Measurements from ENCODE around the gene HDAC10. TPM values are rescaled to one million over a fixed set of nuclear protein-coding genes. Genes with fewer than 3 reads are reported as not detected.

Gene HDAC10
- total RNA-seq, 1 experiment from 2014 or later: 71.3 TPM

DNA sequence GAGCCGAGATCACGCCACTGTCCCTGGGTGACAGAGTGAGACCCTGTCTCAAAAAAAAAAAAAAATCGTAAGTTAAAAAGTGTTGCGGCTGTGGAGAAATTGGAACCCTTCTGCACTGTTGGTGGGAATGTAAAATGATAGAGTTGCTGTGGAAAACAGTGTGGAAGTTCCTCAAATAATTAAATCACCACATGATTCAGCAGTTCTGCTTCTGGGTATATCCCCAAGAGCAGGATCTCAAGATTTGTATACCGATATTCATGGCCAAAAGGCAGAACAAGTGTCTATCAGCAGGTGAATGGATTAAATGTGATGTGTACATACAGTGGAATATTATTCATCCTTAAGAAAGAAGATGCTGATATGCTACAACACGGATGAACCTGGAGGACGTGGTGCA is 46.5 kb downstream of the HDAC10 start:
- ATAC-seq: no peak
- TF ChIP-seq CTCF (IDR thresholded peaks at IDR 0.05): no peak
- TF ChIP-seq, protein P1, sequence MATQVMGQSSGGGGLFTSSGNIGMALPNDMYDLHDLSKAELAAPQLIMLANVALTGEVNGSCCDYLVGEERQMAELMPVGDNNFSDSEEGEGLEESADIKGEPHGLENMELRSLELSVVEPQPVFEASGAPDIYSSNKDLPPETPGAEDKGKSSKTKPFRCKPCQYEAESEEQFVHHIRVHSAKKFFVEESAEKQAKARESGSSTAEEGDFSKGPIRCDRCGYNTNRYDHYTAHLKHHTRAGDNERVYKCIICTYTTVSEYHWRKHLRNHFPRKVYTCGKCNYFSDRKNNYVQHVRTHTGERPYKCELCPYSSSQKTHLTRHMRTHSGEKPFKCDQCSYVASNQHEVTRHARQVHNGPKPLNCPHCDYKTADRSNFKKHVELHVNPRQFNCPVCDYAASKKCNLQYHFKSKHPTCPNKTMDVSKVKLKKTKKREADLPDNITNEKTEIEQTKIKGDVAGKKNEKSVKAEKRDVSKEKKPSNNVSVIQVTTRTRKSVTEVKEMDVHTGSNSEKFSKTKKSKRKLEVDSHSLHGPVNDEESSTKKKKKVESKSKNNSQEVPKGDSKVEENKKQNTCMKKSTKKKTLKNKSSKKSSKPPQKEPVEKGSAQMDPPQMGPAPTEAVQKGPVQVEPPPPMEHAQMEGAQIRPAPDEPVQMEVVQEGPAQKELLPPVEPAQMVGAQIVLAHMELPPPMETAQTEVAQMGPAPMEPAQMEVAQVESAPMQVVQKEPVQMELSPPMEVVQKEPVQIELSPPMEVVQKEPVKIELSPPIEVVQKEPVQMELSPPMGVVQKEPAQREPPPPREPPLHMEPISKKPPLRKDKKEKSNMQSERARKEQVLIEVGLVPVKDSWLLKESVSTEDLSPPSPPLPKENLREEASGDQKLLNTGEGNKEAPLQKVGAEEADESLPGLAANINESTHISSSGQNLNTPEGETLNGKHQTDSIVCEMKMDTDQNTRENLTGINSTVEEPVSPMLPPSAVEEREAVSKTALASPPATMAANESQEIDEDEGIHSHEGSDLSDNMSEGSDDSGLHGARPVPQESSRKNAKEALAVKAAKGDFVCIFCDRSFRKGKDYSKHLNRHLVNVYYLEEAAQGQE (IDR thresholded peaks at IDR 0.05; ENCODE audit: insufficient read depth in 1 of 2, low read depth in 2 of 2, low read length in 1 of 2): no peak
- TF ChIP-seq POLR2AphosphoS5 (IDR thresholded peaks at IDR 0.05; ENCODE audit: low read depth, low read length): no peak
- TF ChIP-seq SIN3A (IDR thresholded peaks at IDR 0.05; ENCODE audit: borderline replicate concordance, insufficient read depth, low read depth, low read length): no peak
- TF ChIP-seq TCF7L2 (IDR thresholded peaks at IDR 0.05; ENCODE audit: low read depth, low read length): no peak
- CTCF ChIA-PET: no interaction called here
- no peaks in the 10 kb centered on the region; the same call in 1 of the 2 replicates for H3K36me3 ChIP-seq (ENCODE audit: control insufficient read depth, insufficient read depth, low read length)
- DNase-seq (ENCODE audit: low read depth, low spot score): no peak
- H3K27me3 ChIP-seq (ENCODE audit: control insufficient read depth, insufficient read depth, low read length): no peaks in the 10 kb centered on the region
- in situ Hi-C loops (cut with HindIII; ENCODE audit: low pct_unique_long_range_greater_than_20kb, low sequenced_read_pairs): no loop called here
- no peak overlapping the region for H3K27ac ChIP-seq (ENCODE audit: low read length)
- POLR2A ChIA-PET: interaction anchor here (1.1 kb wide), 1 partner anchor 40 kb away, joined by 5 read pairs; no protein-coding TSS in a partner anchor
- intact Hi-C loops (cut with micrococcal nuclease; ENCODE audit: unreplicated experiment): no loop called here
- H3K9me3 ChIP-seq (ENCODE audit: control insufficient read depth, insufficient read depth, low read depth, low read length): no peaks in the 10 kb centered on the region
- H3K4me3 ChIP-seq (ENCODE audit: low read depth in 2 of 2, low read length in 2 of 2): no peak overlapping the region
- no TSS peak for BruUV-seq (replicated peaks)
- peaks cover 9% of the 10 kb centered on the region for H3K4me1 ChIP-seq (ENCODE audit: control insufficient read depth, insufficient read depth, low read length)

- ChIA-PET POLR2A (interaction anchor here (1.1 kb wide), 1 partner anchor 41 kb away, joined by 5 read pairs; no protein-coding TSS in a partner anchor), CTCF (no interaction called here)
- Histone ChIP-seq H3K4me3 (ENCODE audit: low read depth in 2 of 2, low read length in 2 of 2) (no peak overlapping the region), H3K36me3 (ENCODE audit: control insufficient read depth, insufficient read depth, low read length) (no peaks in the 10 kb centered on the region; the same call in 1 of the 2 replicates), H3K4me1 (ENCODE audit: control insufficient read depth, insufficient read depth, low read length) (peaks cover 14% of the 10 kb centered on the region), H3K27me3 (ENCODE audit: control insufficient read depth, insufficient read depth, low read length) (no peaks in the 10 kb centered on the region), H3K9me3 (ENCODE audit: control insufficient read depth, insufficient read depth, low read depth, low read length) (no peaks in the 10 kb centered on the region), H3K27ac (ENCODE audit: low read length) (no peak overlapping the region)
- TF ChIP-seq TCF7L2 (IDR thresholded peaks at IDR 0.05; ENCODE audit: low read depth, low read length): no peak
- TF ChIP-seq SIN3A (IDR thresholded peaks at IDR 0.05; ENCODE audit: borderline replicate concordance, insufficient read depth, low read depth, low read length): no peak
- TF ChIP-seq, protein P1 (IDR thresholded peaks at IDR 0.05; ENCODE audit: insufficient read depth in 1 of 2, low read depth in 2 of 2, low read length in 1 of 2): no peak
- DNase-seq (ENCODE audit: low read depth, low spot score) (no peak), ATAC-seq (no peak)
- in situ Hi-C loops (cut with HindIII; ENCODE audit: low pct_unique_long_range_greater_than_20kb, low sequenced_read_pairs): no loop called here
- intact Hi-C loops (cut with micrococcal nuclease; ENCODE audit: unreplicated experiment): no loop called here
- no TSS peak for BruUV-seq (replicated peaks)
Measured at GRCh38 chr22:50203288-50203687, 47.8 kb downstream of the HDAC10 start.
